PC-9 (cell line): Measurements from ENCODE around the gene MAFG. TPM values are rescaled to one million over a fixed set of nuclear protein-coding genes. Genes with fewer than 3 reads are reported as not detected.

Experiments used
- BruUV-seq: library from RNA; stranded (reverse); fragments of 400-500 nt; replicated peaks from 2 replicates; lab custom pipeline; 2021; lab: Mats Ljungman, UMichigan
- CTCF ChIA-PET: fragments of 300-600 bp; sonication (Branson Sonifier 250); formaldehyde crosslinking; loops from one replicate; lab custom pipeline; 2022; ENCODE audit warnings: antibody characterized with exemption; lab: Charles Lee
- POLR2A ChIA-PET: fragments of 300-600 bp; sonication (Branson Sonifier 250); formaldehyde crosslinking; loops from one replicate; lab custom pipeline; 2022; ENCODE audit warnings: antibody characterized with exemption; ENCODE audit not compliant: unreplicated experiment; lab: Charles Lee
- DNase-seq, 2 experiments: peaks; one replicate each; pipeline versions ENCODE4 v3.0.0 to v3.0.0-alpha.2; 2015 to 2022; ENCODE audit warnings: mixed read lengths in 1 of 2
- H2AFZ ChIP-seq: fragments of 200-600 bp; sonication (generic); 2 replicates; pipeline ENCODE4 v1.8.1; 2017; ENCODE audit warnings: antibody characterized with exemption
- H3F3A ChIP-seq: fragments of 200-600 bp; sonication (generic); 2 replicates; pipeline ENCODE4 v1.8.1; 2017; ENCODE audit warnings: antibody characterized with exemption, mild to moderate bottlenecking, low read depth; ENCODE audit not compliant: insufficient read depth
- H3K27ac ChIP-seq: fragments of 200-600 bp; sonication (generic); 2 replicates; pipeline ENCODE4 v1.6.1; 2016; ENCODE audit warnings: mixed run types
- H3K27me3 ChIP-seq: fragments of 200-600 bp; sonication (generic); 2 replicates; pipeline ENCODE4 v1.6.1; 2016; ENCODE audit warnings: low read depth, mixed run types; ENCODE audit not compliant: insufficient read depth
- H3K36me3 ChIP-seq: fragments of 200-600 bp; sonication (generic); 2 replicates; pipeline ENCODE4 v1.6.1; 2016; ENCODE audit warnings: low read depth, mixed run types
- H3K4me1 ChIP-seq: fragments of 200-600 bp; sonication (generic); replicated peaks from 2 replicates; pipeline ENCODE4 v1.6.1; 2016; ENCODE audit warnings: mixed run types; ENCODE audit not compliant: insufficient read depth
- H3K4me2 ChIP-seq: fragments of 200-600 bp; sonication (generic); 2 replicates; pipeline ENCODE4 v1.6.1; 2017; ENCODE audit warnings: mixed run types
- H3K4me3 ChIP-seq: fragments of 200-600 bp; sonication (generic); 2 replicates; pipeline ENCODE4 v1.6.1; 2016; ENCODE audit warnings: mixed run types
- H3K79me2 ChIP-seq: fragments of 200-600 bp; sonication (generic); 2 replicates; pipeline ENCODE4 v1.6.1; 2017; ENCODE audit warnings: low read depth, mixed run types
- H3K9me2 ChIP-seq: fragments of 200-600 bp; sonication (generic); 2 replicates; pipeline ENCODE4 v1.8.1; 2017; ENCODE audit warnings: mild to moderate bottlenecking; ENCODE audit not compliant: insufficient read depth
- H3K9me3 ChIP-seq: fragments of 200-600 bp; sonication (generic); 2 replicates; pipeline ENCODE4 v1.8.1; 2016; ENCODE audit warnings: low read depth; ENCODE audit not compliant: insufficient read depth
- H4K20me1 ChIP-seq: fragments of 200-600 bp; sonication (generic); 2 replicates; pipeline ENCODE4 v1.8.1; 2017; ENCODE audit not compliant: insufficient read depth
- EZH2 ChIP-seq: fragments of 200-600 bp; sonication (generic); IDR thresholded peaks from 2 replicates; pipeline ENCODE4 v1.8.0; 2017; ENCODE audit warnings: antibody characterized with exemption, low read depth
- intact Hi-C: fragments of 100-400 bp; cut with micrococcal nuclease; formaldehyde crosslinking; loops from one replicate; pipeline ENCODE4 v1.10.0; 2022; ENCODE audit not compliant: unreplicated experiment
- total RNA-seq: library from RNA; stranded (reverse); gene quantifications from 2 replicates; pipeline ENCODE4 v1.2.3, GENCODE V29; 2021
- TF ChIP-seq, protein P1 (sequence below): fragments of 200-600 bp; sonication (generic); conservative IDR thresholded peaks from 2 replicates; pipeline ENCODE4 v1.6.1; 2017; ENCODE audit warnings: mixed run types, antibody characterized with exemption, mild to moderate bottlenecking, moderate library complexity

The MAFG gene
- total RNA-seq, 1 experiment from 2014 or later = 79.5 TPM

- H3K9me2 ChIP-seq = no peaks in the 10 kb centered on the region
Measured at GRCh38 chr17:81891303-81891552, 36.3 kb downstream of the MAFG start.

GRCh38 chr17:81890447-81891302 is 36.9 kb downstream of the MAFG start:
- Histone ChIP-seq H3K4me3 (peak overlapping the region; percentile 66), H3K27me3 (no peaks in the 10 kb centered on the region), H3K27ac (no peak overlapping the region), H3K36me3 (no peaks in the 10 kb centered on the region), H4K20me1 (peaks cover 3% of the 10 kb centered on the region), H3F3A (peaks cover 33% of the 10 kb centered on the region), H2AFZ (no peak overlapping the region), H3K9me3 (no peaks in the 10 kb centered on the region), H3K4me2 (peak overlapping the region; percentile 90), H3K79me2 (peaks cover 46% of the 10 kb centered on the region), H3K9me2 (no peaks in the 10 kb centered on the region), H3K4me1 (peaks cover 21% of the 10 kb centered on the region)
- BruUV-seq = no TSS peak
- ChIA-PET CTCF (no interaction called here), POLR2A (interaction anchor here (0.7 kb wide), 1 partner anchor 26 kb away, joined by 5 read pairs; no protein-coding TSS in a partner anchor)
- intact Hi-C loops = loop anchor here (10.0 kb wide), 1 partner anchor 214 kb away; no protein-coding TSS in a partner anchor
- DNase-seq = no peak
- TF ChIP-seq, protein P1, sequence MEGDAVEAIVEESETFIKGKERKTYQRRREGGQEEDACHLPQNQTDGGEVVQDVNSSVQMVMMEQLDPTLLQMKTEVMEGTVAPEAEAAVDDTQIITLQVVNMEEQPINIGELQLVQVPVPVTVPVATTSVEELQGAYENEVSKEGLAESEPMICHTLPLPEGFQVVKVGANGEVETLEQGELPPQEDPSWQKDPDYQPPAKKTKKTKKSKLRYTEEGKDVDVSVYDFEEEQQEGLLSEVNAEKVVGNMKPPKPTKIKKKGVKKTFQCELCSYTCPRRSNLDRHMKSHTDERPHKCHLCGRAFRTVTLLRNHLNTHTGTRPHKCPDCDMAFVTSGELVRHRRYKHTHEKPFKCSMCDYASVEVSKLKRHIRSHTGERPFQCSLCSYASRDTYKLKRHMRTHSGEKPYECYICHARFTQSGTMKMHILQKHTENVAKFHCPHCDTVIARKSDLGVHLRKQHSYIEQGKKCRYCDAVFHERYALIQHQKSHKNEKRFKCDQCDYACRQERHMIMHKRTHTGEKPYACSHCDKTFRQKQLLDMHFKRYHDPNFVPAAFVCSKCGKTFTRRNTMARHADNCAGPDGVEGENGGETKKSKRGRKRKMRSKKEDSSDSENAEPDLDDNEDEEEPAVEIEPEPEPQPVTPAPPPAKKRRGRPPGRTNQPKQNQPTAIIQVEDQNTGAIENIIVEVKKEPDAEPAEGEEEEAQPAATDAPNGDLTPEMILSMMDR = no peak
- TF ChIP-seq EZH2 = no peak

More at GRCh38 chr17:81891303-81891552, 36.3 kb downstream of the MAFG start:
- Histone ChIP-seq H3K36me3 (no peaks in the 10 kb centered on the region), H4K20me1 (no peaks in the 10 kb centered on the region; the same call in 1 of the 2 replicates), H3K4me3 (peak overlapping the region; percentile 66; the same call in 1 of the 2 replicates), H3K27ac (no peak overlapping the region), H3K79me2 (peaks cover 42% of the 10 kb centered on the region), H3K4me1 (peaks cover 17% of the 10 kb centered on the region), H3K4me2 (no peak overlapping the region), H3F3A (peaks cover 31% of the 10 kb centered on the region), H3K27me3 (no peaks in the 10 kb centered on the region), H3K9me3 (no peaks in the 10 kb centered on the region), H2AFZ (no peak overlapping the region)
- TF ChIP-seq, protein P1 = no peak
- TF ChIP-seq EZH2 = no peak
- DNase-seq = no peak
- no TSS peak for BruUV-seq
- ChIA-PET CTCF (no interaction called here), POLR2A (no interaction called here)
- intact Hi-C loops = loop anchor here (10.0 kb wide), 1 partner anchor 214 kb away; no protein-coding TSS in a partner anchor

GRCh38 chr17:81889602-81890001 is 37.9 kb downstream of the MAFG start:
- peak overlapping the region; percentile 66; the same call in 1 of the 2 replicates for H3K4me3 ChIP-seq
- peak overlapping the region; percentile 90 for H3K4me2 ChIP-seq
- H3K36me3 ChIP-seq = no peaks in the 10 kb centered on the region
- no peak for DNase-seq
- peaks cover 27% of the 10 kb centered on the region for H3K4me1 ChIP-seq
- H4K20me1 ChIP-seq = peaks cover 12% of the 10 kb centered on the region
- intact Hi-C loops = loop anchor here (10.0 kb wide), 1 partner anchor 215 kb away; no protein-coding TSS in a partner anchor
- no peaks in the 10 kb centered on the region for H3K27me3 ChIP-seq
- TF ChIP-seq EZH2 = no peak
- TF ChIP-seq, protein P1 = no peak
- H3F3A ChIP-seq = peaks cover 38% of the 10 kb centered on the region
- no peaks in the 10 kb centered on the region for H3K9me3 ChIP-seq
- POLR2A ChIA-PET = no interaction called here
- H2AFZ ChIP-seq = no peak overlapping the region
- CTCF ChIA-PET = no interaction called here
- no peak overlapping the region for H3K27ac ChIP-seq
- no TSS peak for BruUV-seq
- no peaks in the 10 kb centered on the region for H3K9me2 ChIP-seq
- H3K79me2 ChIP-seq = peaks cover 57% of the 10 kb centered on the region
